Right lobe of liver (tissue), 4 donors: ENCODE measurements around the gene BORCS8.

Experiments used
- POLR2A ChIP-seq: fragments of 450-650 bp; IDR thresholded peaks from one replicate; pipeline ENCODE4 v1.6.1; 2017; ENCODE audit warnings: antibody characterized with exemption, mild to moderate bottlenecking
- TF ChIP-seq, protein P1 (sequence below), 4 donors: fragments of 200-600 bp in 3 of 4; fragments of 450-650 bp in 1 of 4; IDR thresholded peaks; one replicate each; pipeline versions ENCODE4 v1.5.1 to v1.8.0; 2016 to 2022; ENCODE audit warnings: antibody characterized with exemption in 4 of 4, mild to moderate bottlenecking in 2 of 4
- donor health status: DM: no; HTN: no; CAD: no.
- donor health status: DM: no; HTN: no; CAD: no.
- donor health status: DM: no; HTN: yes; CAD: no.

DNA sequence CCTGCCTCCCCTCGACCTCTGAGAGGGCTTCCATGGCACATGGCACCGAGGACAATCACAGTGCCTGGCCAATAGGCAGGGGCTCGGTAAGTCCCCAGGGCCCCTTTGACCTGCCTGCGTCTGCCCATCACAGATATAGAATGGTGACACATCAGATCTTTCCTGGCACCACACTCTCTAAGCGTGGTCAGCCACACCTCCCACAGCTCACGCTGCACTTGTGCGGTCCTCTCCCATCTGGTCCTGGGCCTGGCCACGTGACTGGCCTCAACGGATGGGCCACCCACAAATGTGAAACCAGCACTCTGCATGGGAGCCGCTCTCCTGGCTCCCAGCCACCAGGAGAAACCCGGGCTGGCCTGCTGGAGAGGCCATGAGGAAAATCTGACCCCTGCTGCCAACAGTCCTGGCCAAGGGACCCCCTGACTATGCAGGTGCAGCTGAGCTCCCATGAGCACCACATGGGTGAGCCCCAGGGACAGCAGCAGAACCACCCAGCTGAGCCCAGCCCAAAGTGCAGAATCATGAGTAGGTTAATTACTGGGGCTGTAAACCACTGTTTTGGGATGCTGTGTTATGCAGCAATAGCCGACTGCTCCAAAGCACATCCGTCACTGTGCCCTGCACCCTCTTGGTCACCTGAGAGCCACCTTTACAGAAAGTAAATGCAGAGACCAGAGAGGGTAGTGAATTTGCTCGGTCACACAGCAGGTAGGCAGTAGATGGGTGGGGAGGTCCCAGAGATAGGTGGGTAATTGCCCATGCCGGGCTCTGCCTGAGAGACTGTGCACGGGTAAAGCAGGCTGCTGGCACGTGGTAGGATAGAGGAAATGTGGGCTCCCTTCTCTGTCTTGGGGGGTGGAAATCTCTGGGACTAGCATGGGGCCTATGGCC, 12.2 kb downstream of the BORCS8 start:
- TF ChIP-seq, protein P1, sequence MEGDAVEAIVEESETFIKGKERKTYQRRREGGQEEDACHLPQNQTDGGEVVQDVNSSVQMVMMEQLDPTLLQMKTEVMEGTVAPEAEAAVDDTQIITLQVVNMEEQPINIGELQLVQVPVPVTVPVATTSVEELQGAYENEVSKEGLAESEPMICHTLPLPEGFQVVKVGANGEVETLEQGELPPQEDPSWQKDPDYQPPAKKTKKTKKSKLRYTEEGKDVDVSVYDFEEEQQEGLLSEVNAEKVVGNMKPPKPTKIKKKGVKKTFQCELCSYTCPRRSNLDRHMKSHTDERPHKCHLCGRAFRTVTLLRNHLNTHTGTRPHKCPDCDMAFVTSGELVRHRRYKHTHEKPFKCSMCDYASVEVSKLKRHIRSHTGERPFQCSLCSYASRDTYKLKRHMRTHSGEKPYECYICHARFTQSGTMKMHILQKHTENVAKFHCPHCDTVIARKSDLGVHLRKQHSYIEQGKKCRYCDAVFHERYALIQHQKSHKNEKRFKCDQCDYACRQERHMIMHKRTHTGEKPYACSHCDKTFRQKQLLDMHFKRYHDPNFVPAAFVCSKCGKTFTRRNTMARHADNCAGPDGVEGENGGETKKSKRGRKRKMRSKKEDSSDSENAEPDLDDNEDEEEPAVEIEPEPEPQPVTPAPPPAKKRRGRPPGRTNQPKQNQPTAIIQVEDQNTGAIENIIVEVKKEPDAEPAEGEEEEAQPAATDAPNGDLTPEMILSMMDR (IDR thresholded peaks at IDR 0.05) = no peak
- no peak for TF ChIP-seq POLR2A
